GM12865 (cell line): ENCODE data around the gene ARAP1.
A peak's percentile ranks its signal among the peaks of the same experiment; 100 is the strongest.

Experiments
- DNase-seq: peaks from one replicate; pipeline ENCODE4 v3.0.0; 2010; ENCODE audit warnings: low read depth
- H3K4me3 ChIP-seq: 2 replicates; pipeline ENCODE4 v1.5.1; 2011; ENCODE audit warnings: mild to moderate bottlenecking, low read depth, low read length, control low read depth
- TF ChIP-seq, protein P1 (sequence below): IDR thresholded peaks from 2 replicates; pipeline ENCODE4 v1.5.1; 2011; ENCODE audit warnings: low read length, control low read depth, low read depth, inconsistent platforms; ENCODE audit not compliant: insufficient read depth; ENCODE audit errors: missing control alignments

The ARAP1 gene

DNA sequence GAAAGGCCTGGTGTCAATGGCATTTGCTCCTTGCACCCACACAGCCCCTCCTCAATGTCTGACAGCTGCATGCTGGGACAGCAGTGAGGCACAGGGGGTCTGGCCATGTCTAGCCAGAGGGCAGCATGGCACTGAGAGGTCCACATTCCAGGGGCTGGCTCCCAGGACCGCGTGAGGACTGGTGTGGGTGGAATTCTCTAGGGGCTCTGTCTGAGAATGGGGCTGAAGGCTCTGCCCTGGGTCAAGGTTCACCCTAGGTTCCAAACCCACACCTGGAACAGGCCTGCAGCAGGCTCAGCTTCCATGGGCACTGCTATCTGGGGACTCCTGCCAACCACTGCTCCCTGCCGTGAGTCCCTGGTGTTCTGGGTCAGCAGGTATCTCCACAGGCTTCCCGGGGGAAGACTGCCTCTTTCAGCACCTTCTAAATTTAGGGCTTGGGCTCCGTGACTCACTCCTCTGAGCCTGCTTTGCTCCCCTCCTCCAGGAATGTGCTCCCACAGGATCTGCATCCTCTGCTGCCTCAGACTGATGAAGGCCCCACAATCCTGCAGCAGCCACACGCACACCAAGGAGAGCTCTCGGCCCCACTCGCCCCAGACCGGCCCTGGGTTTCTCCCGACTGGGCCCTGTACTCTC lies 37.4 kb upstream of the ARAP1 start:
- TF ChIP-seq, protein P1, sequence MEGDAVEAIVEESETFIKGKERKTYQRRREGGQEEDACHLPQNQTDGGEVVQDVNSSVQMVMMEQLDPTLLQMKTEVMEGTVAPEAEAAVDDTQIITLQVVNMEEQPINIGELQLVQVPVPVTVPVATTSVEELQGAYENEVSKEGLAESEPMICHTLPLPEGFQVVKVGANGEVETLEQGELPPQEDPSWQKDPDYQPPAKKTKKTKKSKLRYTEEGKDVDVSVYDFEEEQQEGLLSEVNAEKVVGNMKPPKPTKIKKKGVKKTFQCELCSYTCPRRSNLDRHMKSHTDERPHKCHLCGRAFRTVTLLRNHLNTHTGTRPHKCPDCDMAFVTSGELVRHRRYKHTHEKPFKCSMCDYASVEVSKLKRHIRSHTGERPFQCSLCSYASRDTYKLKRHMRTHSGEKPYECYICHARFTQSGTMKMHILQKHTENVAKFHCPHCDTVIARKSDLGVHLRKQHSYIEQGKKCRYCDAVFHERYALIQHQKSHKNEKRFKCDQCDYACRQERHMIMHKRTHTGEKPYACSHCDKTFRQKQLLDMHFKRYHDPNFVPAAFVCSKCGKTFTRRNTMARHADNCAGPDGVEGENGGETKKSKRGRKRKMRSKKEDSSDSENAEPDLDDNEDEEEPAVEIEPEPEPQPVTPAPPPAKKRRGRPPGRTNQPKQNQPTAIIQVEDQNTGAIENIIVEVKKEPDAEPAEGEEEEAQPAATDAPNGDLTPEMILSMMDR = no peak
- no peak overlapping the region for H3K4me3 ChIP-seq
- no peak for DNase-seq

DNA sequence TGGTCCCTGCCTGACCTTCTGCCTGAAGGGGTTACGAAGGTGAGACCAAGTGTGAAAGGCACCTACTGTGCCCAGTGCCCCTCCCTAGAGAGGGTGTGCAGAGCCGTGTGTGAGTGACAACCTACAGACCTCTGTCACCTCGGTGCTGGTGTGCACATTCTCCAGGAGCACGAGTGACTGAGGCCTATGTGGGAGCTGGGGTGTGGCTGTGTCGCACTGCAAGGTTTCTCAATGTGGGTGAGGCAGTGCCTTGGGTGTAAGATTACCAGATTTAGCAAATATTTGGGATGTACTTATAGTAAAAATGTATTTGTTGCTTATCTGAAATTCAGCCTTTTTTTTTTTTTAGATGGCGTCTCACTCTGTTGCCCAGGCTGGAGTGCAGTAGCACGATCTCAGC lies 36.0 kb upstream of the ARAP1 start:
- TF ChIP-seq, protein P1 = no peak
- DNase-seq = no peak
- H3K4me3 ChIP-seq = no peak overlapping the region

DNA sequence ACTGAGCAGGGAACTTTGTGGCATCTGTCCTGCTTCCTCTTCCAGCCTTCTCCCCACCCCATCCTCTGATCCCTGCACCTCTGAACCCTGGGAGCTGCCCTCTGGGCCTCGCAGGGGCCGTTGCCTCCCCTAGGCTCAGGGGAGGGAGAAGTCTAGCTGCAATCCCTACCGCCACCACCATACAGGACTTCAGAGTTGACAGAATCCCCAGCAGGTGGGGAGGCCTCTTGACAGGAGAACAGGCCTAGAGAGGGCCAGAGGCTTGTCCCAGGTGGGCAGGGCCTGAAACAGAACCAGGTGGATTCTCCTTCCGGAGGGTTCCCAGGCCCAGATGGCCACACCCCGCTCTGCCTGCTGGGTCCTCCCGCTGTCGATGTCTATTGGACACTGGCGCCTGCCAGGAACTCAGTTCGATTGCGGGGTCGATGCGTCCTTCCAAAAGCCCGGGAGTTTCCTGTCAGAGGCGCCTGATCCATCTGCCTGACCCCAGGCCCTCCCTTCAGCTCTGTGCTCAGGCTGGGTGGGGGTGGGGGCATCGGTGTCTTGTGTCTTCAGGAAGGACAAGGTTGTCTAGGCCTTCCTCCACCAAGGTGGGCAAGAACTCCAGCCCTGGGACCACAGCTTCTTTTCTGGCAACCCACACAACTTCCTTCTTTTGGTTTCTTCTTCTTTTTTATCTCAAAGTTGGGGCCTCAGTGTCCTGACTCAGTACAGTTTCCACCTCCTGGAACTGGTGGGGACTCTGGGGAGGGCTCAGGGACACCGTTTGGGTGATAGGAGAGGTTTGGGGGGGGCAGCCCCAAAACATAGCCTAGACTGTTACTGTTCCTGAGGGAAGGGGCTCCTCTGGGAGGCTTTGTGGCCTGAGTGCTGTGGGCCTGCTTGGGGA lies 35.3 kb upstream of the ARAP1 start:
- TF ChIP-seq, protein P1 = no peak
- H3K4me3 ChIP-seq = no peak overlapping the region
- DNase-seq = peak; percentile 61

- DNase-seq = no peak
- TF ChIP-seq, protein P1 = no peak
- H3K4me3 ChIP-seq = no peak overlapping the region
Measured at GRCh38 chr11:72786305-72787215, 34.4 kb upstream of the ARAP1 start.

- DNase-seq = no peak
- H3K4me3 ChIP-seq = no peak overlapping the region
- TF ChIP-seq, protein P1 = no peak
Measured at GRCh38 chr11:72784662-72785061, 32.5 kb upstream of the ARAP1 start.

- no peak overlapping the region for H3K4me3 ChIP-seq
- no peak for DNase-seq
- TF ChIP-seq, protein P1 = no peak
Measured at GRCh38 chr11:72783144-72783905, 31.1 kb upstream of the ARAP1 start.
